NK-92 treated with Interleukin-12 subunit alpha and Interleukin-12 subunit beta, amount 100 ng/mL, for 24 hours (cell line): ENCODE data around the gene ZNF20.

Source experiments
- DNase-seq: peaks from one replicate; lab custom pipeline; 2025; lab: John Stamatoyannopoulos, UW

The ZNF20 gene

DNA sequence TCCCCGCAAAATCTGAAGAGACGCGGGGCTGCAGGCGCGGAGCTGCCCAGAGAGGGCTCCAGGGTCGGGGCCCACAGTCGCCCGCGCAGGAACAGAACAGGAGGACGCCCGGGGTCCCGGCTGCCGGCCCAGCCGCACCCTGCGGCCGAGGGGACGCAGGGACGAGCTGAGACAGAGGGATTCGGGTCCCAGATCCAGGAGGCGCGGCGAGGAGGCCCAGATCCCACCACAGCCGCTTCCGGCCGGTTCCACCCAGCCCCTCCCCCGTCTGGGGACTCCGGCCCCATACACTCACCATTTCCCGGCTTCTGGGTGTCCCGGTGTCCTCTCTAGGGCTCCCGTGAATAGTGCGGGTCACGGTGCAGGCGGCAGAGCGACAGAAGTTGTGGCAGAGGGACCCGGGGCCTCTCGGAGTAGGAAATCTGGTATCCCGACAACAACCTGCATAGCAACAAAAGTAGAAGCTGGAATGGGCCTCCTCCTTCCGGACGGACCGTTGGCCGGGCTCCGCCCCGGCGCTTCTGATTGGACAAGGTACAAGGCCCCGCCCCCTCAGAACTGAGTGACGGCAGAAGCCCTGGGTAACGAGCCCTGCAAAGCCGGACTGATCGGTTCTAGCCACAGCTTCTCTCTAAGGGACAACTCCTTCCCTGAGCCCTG is at the start of gene ZNF20:
ZNF20 (minus strand) TSS at position 466 of the 660 bp plus-strand sequence; CDS start at position 298, 168 bp downstream.
- peak; percentile 85 for DNase-seq

DNA sequence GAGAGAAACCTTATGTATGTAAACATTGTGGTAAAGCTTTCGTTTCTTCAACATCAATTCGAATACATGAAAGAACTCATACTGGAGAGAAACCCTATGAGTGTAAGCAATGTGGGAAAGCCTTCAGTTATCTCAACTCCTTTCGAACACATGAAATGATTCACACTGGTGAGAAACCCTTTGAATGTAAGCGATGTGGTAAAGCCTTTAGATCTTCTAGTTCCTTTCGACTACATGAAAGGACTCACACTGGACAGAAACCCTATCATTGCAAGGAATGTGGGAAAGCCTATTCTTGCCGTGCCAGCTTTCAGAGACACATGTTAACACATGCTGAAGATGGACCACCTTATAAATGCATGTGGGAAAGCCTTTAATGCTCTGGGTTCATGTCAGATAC is 47.5 kb upstream of the ZNF20 start:
- no peak for DNase-seq

DNA sequence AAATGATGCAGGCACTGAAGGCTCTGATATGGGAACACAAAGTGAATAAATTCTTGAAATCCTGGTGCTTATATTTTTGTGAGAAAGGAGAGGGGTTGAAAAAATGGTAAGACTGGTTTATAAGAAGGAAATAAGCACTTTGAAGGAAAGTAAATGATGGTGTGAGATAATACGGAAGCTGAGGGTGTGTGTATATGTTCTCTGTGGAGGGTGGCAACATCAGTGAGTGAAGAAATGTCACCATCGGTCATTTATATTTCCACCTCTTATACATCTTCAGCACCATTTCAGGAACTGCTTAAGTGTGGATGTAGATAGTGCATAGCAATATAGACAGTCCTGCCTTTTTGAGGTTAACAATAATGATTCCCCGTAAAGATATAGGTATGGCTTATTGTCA is 40.2 kb upstream of the ZNF20 start:
- no peak for DNase-seq

DNA sequence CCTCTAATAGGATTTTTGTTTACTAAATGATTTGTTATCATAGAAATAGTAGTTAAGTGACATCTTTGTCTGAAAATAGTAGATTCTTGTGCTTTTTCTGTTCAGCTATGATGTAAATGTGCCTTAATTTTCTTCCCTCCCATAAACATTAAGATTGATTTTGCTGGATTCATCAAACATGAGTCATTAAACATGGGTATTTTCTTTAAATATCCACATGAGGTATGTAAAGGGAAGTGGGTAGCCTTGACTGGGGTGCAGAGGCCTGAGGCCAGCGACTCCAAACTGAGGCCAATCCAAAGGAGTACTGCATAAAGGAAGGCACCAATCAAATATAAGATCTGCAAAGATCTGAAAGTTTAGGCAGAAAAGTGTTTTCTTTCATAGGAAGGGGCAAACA is 26.5 kb upstream of the ZNF20 start:
- no peak for DNase-seq

DNA sequence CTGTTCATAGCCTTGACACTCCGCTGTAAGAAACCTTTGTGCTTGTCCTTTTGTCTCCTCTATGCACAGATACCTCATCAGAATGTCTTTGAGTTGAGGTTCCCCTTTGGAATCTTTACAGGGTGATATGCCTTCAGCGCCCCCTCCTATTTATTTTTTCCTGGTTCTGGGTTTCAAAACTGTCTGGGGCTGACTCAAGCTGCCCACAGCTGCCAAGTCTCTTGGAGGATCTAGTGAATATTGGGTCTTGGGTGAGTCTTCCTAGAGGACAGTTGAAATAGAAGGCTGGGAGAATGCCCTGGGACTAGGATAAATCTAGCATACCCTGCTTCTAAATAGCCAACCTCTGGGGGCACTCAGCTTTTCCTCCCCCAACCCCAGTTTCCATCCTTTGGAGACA is 23.7 kb upstream of the ZNF20 start:
- DNase-seq, result no peak

DNA sequence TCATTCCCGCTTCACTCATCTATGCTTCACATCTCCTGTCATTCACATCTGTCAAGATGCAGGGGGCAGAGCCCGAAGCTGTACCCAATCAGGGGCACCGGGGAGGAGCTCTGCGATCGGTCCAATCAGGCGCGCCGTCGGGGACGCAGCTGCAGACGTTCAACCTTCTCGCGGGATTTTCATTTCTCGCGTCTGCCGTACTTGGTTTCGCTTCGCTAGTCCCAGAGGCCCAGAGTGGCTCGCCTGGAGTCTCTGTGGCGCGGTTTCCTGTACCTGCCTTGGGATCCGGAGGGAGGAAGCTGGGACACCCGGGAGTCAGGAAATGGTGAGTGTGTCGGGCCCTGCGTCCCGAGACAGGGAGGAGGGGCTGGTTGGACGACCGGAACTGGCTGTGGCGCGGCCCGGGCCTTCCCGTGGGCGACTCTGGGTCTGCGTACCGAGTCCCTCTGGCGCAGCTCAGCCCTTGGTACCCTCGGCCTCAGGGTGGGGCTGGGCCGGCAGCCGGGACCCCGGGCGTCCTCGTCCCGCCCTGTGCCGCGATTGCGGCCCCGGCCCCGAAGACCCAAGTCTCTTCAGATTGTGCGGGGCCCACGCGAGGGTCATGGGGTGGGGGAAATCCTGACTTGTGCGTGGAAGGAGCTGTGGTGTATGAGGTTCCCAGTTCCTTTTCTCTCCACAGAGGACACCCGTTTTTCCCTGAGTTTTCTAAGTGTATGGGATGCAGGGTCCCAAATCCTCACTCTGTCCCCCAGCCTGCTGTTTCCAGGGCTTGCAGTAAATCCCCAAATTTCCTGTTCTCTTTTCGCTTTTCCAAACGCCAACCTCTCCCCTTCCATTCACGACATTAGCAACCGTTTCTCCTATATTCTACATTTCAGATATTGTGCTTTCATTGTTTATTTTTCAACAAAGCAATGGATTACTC is 23.0 kb upstream of the ZNF20 start, which contains the start of gene ZNF136:
ZNF136 (plus strand) TSS at position 215 of the 925 bp plus-strand sequence; CDS start at position 323, 108 bp downstream.
- DNase-seq, result peak; percentile 80

DNA sequence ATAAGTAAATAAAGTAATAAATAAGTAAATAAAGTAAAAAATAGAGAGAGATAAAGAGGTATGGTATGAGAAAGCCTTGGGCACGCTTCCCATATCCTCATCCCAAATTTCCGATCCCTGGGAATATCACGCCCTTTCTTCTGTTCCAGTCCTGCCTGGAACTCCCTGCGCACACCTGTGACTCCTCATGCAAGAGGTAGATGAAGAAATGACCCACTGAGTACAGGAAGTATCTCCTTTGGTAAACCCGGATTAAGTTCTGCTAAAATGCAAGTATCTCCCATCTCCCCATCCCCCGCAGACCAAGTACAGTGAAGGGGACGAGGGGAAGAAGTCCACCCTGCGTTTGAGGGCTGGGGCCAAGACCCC is 22.3 kb upstream of the ZNF20 start:
- no peak for DNase-seq

DNA sequence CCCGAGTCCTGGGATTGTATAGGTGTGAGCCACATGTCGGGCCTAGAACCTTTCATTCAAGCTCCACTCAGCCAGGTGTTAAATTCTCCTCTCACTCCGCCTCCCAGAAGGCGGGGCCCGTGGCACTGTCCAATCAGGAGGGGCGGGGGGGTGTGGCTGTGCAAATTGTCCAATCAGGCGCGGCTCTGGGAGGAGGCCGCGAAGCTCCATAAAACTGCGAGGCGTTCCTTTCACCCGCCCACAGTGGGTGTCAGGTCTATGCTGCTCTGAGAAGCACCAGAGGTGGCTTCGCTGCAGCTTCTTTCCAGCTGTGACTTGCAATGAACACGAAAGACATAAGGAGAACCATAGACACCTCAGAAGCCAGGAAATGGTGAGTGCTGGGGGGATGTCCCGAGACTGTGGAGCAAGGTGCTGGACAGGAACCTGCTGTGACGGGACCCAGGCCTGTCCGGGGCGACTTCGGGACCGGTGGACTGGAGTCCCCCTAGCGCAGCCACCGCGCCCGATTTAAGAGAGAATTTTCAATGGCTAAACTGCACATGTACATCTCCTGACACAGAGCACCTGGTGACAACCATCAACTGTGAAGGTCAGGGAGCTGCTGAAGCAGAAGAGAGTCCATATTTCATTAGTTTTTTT is 19.7 kb upstream of the ZNF20 start:
- no peak for DNase-seq

DNA sequence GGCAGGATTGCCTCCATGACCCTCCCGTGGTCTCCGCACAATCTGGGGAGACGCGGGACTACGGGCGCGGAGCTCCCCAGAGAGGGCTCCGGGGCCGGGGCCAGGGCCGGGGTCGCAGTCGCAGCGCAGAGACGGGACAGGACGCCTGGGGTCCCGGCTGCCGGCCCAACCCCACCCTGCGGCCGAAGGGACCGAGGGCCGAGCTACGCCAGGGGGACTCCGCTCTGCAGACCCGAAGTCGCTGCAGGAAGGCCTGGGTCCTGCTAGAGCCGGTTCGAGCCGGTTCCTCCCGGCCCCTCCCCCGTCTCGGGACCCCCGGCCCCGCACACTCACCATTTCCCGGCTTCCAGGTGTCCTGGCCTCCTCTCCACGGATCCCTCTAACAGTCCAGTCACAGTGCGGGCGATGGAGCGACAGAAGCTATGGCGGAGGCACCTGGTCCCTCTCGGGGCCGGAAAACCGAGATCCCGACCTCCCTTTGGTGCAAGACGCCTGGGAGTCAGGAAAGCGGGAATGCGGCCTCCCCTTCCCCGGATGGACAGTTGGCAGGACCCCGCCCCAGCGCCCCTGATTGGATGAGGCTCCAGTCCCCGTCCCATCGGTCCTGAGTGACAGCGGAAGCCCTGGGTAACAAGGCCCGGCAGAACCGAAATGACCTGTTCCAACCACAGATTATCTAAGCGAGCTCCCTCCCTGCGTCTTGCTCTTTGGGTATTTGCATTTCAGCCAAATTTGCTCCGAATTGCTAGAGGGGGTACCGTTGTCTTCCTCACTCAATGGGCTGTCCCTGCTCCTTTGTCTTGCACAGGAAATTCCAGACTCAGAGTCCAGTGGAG is 16.3 kb upstream of the ZNF20 start, which contains the start of gene ZNF625:
ZNF625 (minus strand) TSS at position 512 of the 836 bp plus-strand sequence; CDS start at position 336, 176 bp downstream.
- DNase-seq, result no peak

DNA sequence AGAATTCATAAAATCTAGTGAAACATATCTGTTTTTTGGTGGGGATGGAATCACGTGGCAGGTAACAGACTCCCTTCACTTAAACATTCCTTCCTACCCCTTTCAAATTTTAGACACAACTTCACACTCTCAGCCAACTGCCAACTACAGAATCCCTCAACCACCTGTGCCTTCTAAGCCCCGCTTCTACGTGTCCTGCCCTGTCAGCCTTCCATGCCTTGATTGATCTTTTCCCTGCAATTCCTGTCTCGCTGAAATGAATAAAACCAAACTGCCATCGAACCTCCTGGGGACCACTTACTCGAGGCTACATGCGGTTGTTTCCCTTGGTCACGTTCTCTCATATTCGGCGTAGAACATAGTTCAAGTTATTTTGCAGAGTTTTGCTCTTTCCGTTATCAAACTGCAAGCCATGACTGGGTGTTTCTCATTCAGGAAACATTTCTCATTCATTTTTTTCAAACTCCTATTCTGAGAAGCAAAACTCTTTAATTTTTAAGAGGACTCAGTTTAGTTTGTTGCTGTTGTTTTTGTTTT is 15.2 kb upstream of the ZNF20 start:
- DNase-seq, result no peak

DNA sequence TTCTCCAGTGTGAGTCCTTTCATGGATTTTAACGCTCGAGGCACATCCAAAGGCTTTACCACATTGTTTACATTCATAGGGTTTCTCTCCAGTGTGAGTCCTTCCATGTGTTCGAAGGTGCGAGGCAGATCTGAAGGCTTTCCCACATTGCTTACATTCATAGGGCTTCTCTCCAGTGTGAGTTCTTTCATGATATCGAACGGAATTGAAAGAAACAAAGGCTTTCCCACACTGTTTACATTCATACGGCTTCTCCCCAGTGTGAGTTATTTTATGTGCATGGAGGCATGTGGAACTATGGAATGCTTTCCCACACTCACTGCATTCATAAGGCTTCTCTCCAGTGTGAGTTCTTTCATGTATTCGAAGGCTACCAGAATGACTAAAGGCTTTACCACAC is 5.2 kb upstream of the ZNF20 start:
- DNase-seq, result no peak

DNA sequence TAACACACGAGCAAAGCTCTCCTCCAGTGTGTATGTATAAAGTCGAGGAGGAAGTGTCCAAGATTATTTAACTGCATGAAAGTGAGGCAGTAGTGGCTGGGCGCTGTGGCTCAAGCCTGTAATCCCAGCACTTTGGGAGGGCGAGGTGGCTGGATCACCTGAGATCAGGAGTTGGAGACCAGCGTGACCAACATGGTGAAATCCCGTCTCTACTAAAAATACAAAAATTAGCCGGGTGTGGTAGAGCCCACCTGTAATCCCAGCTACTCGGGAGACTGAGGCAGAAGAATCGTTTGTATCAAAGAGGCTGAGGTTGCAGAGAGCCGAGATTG is 1.2 kb upstream of the ZNF20 start:
- DNase-seq, result no peak

DNA sequence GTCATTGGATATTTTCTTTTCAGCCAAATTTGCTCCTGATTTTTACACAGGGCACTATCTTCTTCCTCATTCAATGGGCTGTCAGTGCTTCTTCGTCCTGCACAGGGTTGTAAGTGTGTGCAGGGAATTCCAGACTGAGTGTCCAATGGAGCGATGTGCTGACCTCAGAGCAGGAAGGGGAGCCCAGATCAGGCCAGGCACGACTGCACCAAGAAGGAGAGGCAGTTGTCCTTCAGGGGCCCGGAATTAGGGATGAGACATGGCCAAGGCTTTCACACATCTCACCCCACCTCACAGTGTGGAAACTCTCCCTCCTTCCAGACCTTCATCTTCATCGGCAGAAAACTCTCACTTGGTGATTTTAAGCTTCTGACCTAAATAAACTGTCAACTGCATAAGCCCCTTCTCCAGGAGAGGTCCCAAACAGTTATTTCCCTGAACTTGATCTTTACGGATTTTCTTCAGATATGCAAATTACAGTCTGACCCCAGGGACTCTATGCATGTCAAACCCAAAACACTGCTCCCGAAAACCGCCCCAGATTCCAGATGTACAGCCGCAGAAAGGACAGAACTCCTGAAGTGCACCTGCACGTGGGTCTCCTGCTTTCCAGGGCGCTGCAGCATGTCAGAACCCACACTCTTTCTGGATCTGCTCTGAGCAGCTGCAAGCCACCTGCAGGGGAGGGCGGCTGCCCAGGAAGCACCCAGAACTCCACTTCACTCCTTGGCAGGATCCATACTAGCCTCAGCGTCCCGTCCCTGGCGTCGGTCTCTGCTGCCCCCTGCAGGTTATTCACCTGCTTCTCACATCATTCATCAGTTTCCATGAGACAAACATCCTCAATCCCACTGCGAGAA is 625 bp upstream of the ZNF20 start:
- DNase-seq, result peak; percentile 45

DNA sequence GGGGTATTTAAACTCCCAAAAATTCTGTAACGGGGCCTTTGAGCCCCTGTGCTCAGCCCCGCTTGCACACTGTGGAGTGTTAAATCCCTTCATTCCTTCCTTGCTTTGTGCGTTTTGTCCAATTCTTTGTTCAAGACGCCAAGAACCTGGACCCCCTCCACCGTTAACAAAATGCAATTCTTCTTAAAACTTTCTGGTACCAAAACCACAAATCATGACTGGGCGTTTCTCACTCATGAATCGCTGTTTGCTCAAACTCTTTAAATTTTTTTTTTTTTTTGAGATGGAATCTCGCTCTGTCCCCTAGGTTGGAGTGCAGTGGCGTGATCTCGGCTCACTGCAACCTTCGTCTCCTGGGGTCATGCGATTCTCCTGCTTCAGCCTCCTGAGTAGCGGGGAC is 881 bp downstream of the ZNF20 start:
- no peak for DNase-seq

DNA sequence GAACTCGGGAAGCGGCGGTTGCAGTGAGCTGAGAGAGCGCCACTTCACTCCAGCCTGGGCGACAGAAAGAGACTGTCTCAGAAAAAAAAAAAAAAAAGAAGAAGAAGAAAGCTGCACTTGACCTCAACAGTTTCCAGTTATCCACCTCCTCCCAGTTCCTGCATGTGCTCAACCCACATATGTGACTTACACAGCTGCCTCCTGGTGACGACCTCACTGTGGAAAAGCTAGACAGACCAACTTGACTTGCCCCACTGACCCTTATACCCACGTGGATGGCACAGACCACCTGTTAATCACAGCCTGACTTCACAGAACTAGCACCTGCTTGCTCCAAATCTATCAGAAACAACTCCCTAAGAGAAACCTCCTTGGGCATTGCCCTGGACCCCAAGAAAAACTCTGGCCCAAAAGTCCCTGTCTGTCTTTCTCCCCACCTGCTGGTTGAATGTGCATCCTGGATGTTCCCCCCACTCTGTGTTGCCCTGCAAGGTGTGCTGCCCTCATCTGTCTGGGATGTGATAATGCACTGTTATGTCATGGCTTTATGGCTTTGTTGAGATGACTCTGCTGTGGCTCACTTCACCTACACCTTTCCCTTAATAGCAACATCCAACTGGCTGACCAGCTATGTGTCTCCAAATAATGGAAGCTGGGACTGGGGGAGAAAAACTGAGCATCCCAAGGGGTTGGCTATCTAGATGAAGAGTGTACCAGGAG is 2.8 kb downstream of the ZNF20 start:
- DNase-seq, result no peak

DNA sequence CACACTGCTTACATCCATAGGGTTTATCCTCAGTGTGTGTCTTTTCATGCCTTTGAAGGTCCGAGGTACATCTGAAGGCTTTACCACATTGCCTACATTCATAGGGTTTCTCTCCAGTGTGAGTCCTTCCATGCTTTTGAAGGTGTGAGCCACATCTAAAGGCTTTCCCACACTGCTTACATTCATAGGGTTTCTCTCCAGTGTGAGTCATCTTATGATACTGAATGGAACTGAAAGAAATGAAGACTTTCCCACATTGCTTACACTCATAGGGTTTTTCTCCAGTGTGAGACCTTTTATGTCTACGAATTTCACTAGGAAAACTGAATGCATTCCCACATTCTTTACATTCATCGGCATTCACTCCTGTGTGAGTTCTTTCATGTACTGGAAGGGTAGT is 7.1 kb downstream of the ZNF20 start:
- no peak for DNase-seq

DNA sequence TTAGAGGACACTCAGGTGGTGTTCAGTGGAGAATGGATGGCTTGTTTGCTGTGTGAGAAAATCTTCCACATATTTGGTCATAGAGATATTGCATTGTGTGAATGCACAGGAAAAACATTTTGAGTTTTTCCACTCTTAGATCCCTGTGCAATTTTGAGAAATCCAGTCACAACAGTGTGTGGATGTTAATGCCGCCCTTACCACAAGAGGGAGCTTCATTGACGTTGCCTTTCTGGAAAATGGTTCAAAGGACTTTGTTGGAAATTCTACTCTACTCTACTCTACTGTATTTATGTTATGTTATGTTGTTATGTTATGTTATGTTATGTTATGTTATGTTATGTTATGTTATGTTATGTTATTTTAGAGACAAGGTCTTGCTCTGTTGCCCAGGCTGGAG is 13.4 kb downstream of the ZNF20 start:
- no peak for DNase-seq

DNA sequence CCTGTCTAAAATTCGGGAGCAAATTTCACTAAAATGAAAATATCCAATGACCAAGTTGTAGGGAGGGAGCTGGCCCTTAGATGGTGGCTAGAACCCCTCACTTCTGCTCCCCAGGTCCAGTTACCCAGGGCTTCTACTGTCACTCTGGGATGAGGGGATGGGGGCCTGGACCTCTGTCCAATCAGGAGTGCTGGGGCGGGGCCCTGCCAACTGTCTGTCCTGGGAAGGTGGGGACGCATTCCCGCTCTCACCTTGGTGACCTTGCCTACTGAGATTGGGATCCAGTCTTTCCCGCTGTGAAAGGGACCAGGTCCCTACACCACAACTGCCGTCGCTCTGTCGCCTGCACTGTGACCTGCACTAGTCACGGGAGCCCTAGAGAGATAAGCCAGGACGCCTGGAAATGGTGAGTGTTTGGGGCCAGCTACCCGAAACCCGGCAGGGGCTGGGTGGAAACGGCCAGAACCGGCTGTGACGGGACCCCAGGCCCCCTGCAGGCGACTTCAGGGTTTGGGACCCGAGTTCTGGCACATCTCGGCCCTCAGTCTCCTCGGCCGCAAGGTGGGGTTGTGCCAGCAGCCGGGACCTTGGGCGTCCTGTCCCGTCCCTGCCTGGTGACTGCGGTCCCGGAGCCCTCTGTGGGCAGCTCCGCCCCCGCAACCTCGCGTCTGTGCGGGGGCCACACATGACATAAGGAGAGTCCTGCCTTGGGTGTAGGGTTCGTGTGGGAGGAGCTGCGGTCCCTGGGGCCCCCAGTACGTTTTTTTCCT is 22.8 kb downstream of the ZNF20 start:
- DNase-seq, result no peak

DNA sequence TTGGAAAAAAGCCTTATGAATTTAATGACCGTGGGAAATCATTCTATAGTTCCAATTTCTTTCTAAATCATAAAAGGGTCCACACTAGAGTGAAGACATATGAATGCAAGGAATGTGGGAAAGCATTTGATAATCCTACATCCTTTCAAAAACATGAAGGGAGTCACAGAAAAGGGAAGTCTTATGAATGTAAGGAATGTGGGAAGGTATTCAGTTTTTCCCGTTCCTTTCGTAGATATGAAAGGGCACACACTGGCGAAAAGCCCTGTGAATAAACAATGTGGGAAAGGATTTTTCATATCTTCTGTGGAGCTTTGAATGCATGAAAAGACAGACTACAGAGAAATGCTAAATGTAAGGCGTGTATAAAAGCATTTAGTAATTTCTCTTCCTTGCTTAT is 27.0 kb downstream of the ZNF20 start:
- DNase-seq, result no peak
